Activated CD4-positive, alpha-beta memory T cell treated with anti-CD3 and anti-CD28 coated beads, Interleukin-2, amount 10 ng/mL, durations not matched to agents 7 days and 5 days (primary cell): Measurements from ENCODE around the gene YIPF7. TPM values are rescaled to one million over a fixed set of nuclear protein-coding genes. Genes with fewer than 3 reads are reported as not detected.

Experiments used
- CTCF ChIA-PET: fragments of 350-600 bp; sonication (Branson Sonifier 250); formaldehyde crosslinking; loops from one replicate; lab custom pipeline; 2021; ENCODE audit warnings: antibody characterized with exemption, inconsistent platforms; lab: Charles Lee
- POLR2A ChIA-PET: fragments of 350-600 bp; sonication (Branson Sonifier 250); formaldehyde crosslinking; loops from one replicate; lab custom pipeline; 2021; ENCODE audit warnings: antibody characterized with exemption; lab: Charles Lee
- DNase-seq: peaks from one replicate; pipeline ENCODE4 v3.0.0-alpha.2; 2020
- H3K27ac Mint-ChIP-seq: one replicate; pipeline ENCODE4 v1.8.0; 2021; ENCODE audit warnings: mild to moderate bottlenecking, mixed read lengths
- H3K27me3 Mint-ChIP-seq: one replicate; pipeline ENCODE4 v1.8.0; 2021; ENCODE audit warnings: mixed read lengths
- H3K36me3 Mint-ChIP-seq: one replicate; pipeline ENCODE4 v1.8.0; 2021; ENCODE audit warnings: low read depth, mixed read lengths
- H3K4me1 Mint-ChIP-seq: one replicate; pipeline ENCODE4 v1.8.0; 2021; ENCODE audit warnings: mixed read lengths
- H3K4me3 Mint-ChIP-seq: one replicate; pipeline ENCODE4 v1.8.0; 2021; ENCODE audit warnings: mild to moderate bottlenecking, mixed read lengths
- H3K9me3 Mint-ChIP-seq: one replicate; pipeline ENCODE4 v1.8.0; 2021; ENCODE audit warnings: mixed read lengths
- total RNA-seq, 2 experiments: library from RNA; stranded (reverse); gene quantifications; one replicate each; pipeline ENCODE4 v1.2.3, GENCODE V29; 2021

YIPF7 gene
- total RNA-seq, 2 experiments from 2014 or later: not detected

DNA sequence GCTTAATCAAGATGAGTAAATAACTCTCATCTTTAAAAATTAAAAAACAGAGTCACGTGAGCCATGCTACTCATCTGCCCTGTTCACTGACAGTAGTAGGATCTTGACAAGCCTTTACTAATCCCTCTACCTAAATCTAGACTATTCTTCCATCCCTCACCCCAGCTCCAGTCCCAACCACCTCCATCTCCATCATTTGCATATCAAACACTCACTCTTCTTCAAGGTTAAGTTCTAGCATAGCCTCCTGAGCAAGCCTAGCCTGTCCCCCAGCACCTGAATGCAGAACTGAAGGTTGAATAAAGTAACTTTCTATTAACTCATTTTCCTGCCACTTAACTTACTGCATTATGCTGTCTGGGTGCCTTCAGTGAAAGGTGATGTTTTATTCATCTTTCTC is 72.5 kb downstream of the YIPF7 start:
- Mint-ChIP-seq H3K4me3 (no peak overlapping the region), H3K4me1 (no peaks in the 10 kb centered on the region), H3K27me3 (no peaks in the 10 kb centered on the region), H3K27ac (no peak overlapping the region), H3K9me3 (no peaks in the 10 kb centered on the region), H3K36me3 (no peaks in the 10 kb centered on the region)
- ChIA-PET CTCF (no interaction called here), POLR2A (no interaction called here)
- DNase-seq: no peak

Other genes with a start within 250 kb of the YIPF7 start
- gene KCTD8, start 202.8 kb downstream of the YIPF7 start, total RNA-seq: not detected
- gene GUF1, start 26.8 kb upstream of the YIPF7 start, total RNA-seq: 10 to 100 TPM; 18.0 to 20.6 TPM
- gene GNPDA2, start 74.9 kb upstream of the YIPF7 start, total RNA-seq: 10 to 100 TPM; 11.1 to 12.2 TPM